Measurements from ENCODE around the gene API5. TPM values are rescaled to one million over a fixed set of nuclear protein-coding genes. Genes with fewer than 3 reads are reported as not detected.

Gene API5
- total RNA-seq, 1 donor from 2014 or later: 66.5 TPM

DNA sequence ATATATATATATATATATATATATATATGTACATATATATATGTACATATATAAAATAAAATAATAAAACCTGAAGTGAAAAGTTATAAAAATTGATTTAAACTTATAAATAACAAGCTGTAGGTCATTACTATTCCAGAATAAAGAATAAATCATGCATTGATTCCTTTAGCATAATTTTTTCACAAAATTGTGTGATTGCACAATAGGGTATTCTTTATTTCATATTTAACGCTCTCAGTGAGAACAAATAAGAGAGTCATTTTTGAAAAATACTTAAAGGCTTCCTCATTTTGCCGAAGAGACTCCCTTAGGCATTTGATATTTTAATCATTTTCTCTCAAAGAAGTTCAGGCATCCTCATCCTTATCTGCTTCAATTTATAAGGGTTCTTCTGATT is 41.3 kb upstream of the API5 start:
- Histone ChIP-seq H3K9me3 (no peaks in the 10 kb centered on the region), H3K4me3 (no peak overlapping the region), H3K4me1 (peaks cover 4% of the 10 kb centered on the region), H3K36me3 (no peaks in the 10 kb centered on the region), H3K27ac (no peak overlapping the region), H3K27me3 (no peaks in the 10 kb centered on the region)
- intact Hi-C loops (cut with DNase I): no loop called here
- DNase-seq (ENCODE audit: extremely low spot score in 2 of 2): no peak
- no peak for TF ChIP-seq POLR2AphosphoS5 (IDR thresholded peaks at IDR 0.05; ENCODE audit: insufficient read depth in 1 of 2, low read depth in 1 of 2)
- no peak for TF ChIP-seq POLR2A (IDR thresholded peaks at IDR 0.05)
- TF ChIP-seq CTCF (IDR thresholded peaks at IDR 0.05): no peak

DNA sequence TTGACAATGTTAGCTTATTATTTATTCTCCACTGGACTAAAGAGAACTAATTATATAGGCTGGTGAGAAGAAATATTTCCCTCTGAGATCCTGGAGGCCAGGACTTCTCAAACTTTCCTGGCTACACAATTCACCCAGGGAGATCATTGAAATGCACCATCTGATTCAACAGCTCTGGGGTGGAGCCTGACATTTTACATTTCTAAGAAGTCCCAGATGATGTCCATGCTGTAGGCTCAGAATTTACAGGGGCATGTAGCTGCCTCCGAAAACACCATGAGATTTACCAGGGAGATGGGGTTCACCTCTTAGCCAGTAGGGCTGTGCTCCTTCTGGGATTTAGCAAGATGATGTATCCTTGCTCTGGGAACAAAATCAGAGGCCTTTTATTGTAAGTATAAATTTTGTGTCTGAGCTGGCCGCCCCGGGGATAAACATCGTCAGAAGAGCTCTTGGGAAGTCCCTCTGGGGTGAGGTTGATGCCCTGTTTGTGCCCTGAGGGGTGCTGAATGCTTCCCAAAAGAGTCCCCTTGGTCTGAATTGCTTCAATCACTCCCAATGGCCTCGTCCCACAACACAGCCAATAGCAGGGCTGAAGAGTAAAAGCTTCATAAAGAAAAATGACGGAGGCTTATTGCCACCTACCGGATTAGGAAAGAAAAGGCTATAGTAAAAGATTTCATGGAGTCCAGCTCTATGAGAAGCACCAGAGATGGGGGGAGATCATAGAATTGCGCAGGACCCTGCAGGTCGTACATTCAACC is 33.4 kb upstream of the API5 start:
- no peak overlapping the region for H3K4me3 ChIP-seq
- no peaks in the 10 kb centered on the region for H3K27me3 ChIP-seq
- TF ChIP-seq POLR2AphosphoS5 (IDR thresholded peaks at IDR 0.05; ENCODE audit: insufficient read depth in 1 of 2, low read depth in 1 of 2) (no peak), CTCF (IDR thresholded peaks at IDR 0.05) (no peak), POLR2A (IDR thresholded peaks at IDR 0.05) (no peak)
- no peak for DNase-seq (ENCODE audit: extremely low spot score in 2 of 2)
- no peaks in the 10 kb centered on the region for H3K4me1 ChIP-seq
- H3K36me3 ChIP-seq: no peaks in the 10 kb centered on the region
- no peak overlapping the region for H3K27ac ChIP-seq
- no peaks in the 10 kb centered on the region for H3K9me3 ChIP-seq
- intact Hi-C loops (cut with DNase I): no loop called here

- no peak for DNase-seq (ENCODE audit: extremely low spot score in 2 of 2)
- no peaks in the 10 kb centered on the region for H3K36me3 ChIP-seq
- intact Hi-C loops (cut with DNase I): no loop called here
- no peaks in the 10 kb centered on the region for H3K27me3 ChIP-seq
- H3K27ac ChIP-seq: no peak overlapping the region
- H3K4me3 ChIP-seq: no peak overlapping the region
- no peaks in the 10 kb centered on the region for H3K9me3 ChIP-seq
- no peak for TF ChIP-seq POLR2AphosphoS5 (IDR thresholded peaks at IDR 0.05; ENCODE audit: insufficient read depth in 1 of 2, low read depth in 1 of 2)
- peak; percentile 14 to 66 (median 63) for TF ChIP-seq CTCF (IDR thresholded peaks at IDR 0.05)
- H3K4me1 ChIP-seq: no peaks in the 10 kb centered on the region
Observed at GRCh38 chr11:43282607-43283440, 29.0 kb upstream of the API5 start.

GRCh38 chr11:43285826-43286225 is 26.0 kb upstream of the API5 start:
- DNase-seq (ENCODE audit: extremely low spot score in 2 of 2): no peak
- H3K4me1 ChIP-seq: no peaks in the 10 kb centered on the region
- no peaks in the 10 kb centered on the region for H3K27me3 ChIP-seq
- H3K36me3 ChIP-seq: no peaks in the 10 kb centered on the region
- intact Hi-C loops (cut with DNase I): no loop called here
- H3K4me3 ChIP-seq: no peak overlapping the region
- TF ChIP-seq POLR2AphosphoS5 (IDR thresholded peaks at IDR 0.05; ENCODE audit: insufficient read depth in 1 of 2, low read depth in 1 of 2) (no peak), CTCF (IDR thresholded peaks at IDR 0.05) (no peak), POLR2A (IDR thresholded peaks at IDR 0.05) (no peak)
- no peaks in the 10 kb centered on the region for H3K9me3 ChIP-seq
- no peak overlapping the region for H3K27ac ChIP-seq

GRCh38 chr11:43289368-43289767 is 22.4 kb upstream of the API5 start:
- no peaks in the 10 kb centered on the region for H3K36me3 ChIP-seq
- no peaks in the 10 kb centered on the region for H3K9me3 ChIP-seq
- TF ChIP-seq POLR2AphosphoS5 (IDR thresholded peaks at IDR 0.05; ENCODE audit: insufficient read depth in 1 of 2, low read depth in 1 of 2): no peak
- TF ChIP-seq CTCF (IDR thresholded peaks at IDR 0.05): no peak
- no peak for TF ChIP-seq POLR2A (IDR thresholded peaks at IDR 0.05)
- intact Hi-C loops (cut with DNase I): no loop called here
- no peak for DNase-seq (ENCODE audit: extremely low spot score in 2 of 2)
- H3K4me1 ChIP-seq: no peaks in the 10 kb centered on the region
- no peak overlapping the region for H3K27ac ChIP-seq
- H3K4me3 ChIP-seq: no peak overlapping the region
- no peaks in the 10 kb centered on the region for H3K27me3 ChIP-seq

Data from vagina (tissue), 2 donors.